IMR-90 (cell line): ENCODE measurements around the gene MYO3B.

Source experiments
- CHD1 ChIP-seq: IDR thresholded peaks from 2 replicates; pipeline ENCODE4 v1.6.1; 2012; ENCODE audit warnings: low read depth, low read length, improper control_type of control experiment
- MXI1 ChIP-seq: IDR thresholded peaks from 2 replicates; pipeline ENCODE4 v1.6.1; 2012; ENCODE audit warnings: low read depth, mild to moderate bottlenecking, low read length, moderate library complexity, borderline replicate concordance
- RFX5 ChIP-seq: IDR thresholded peaks from 2 replicates; pipeline ENCODE4 v1.8.0; 2012; ENCODE audit warnings: low read depth, mild to moderate bottlenecking, low read length, moderate library complexity
- TF ChIP-seq, protein P1 (sequence below): conservative IDR thresholded peaks from 2 replicates; pipeline ENCODE4 v1.5.1; 2012; ENCODE audit warnings: mild to moderate bottlenecking, low read depth, low read length, improper control_type of control experiment

GRCh38 chr2:170247333-170247732 lies 69.4 kb downstream of the MYO3B start:
- TF ChIP-seq RFX5 (no peak), MXI1 (no peak), CHD1 (no peak)
- TF ChIP-seq, protein P1, sequence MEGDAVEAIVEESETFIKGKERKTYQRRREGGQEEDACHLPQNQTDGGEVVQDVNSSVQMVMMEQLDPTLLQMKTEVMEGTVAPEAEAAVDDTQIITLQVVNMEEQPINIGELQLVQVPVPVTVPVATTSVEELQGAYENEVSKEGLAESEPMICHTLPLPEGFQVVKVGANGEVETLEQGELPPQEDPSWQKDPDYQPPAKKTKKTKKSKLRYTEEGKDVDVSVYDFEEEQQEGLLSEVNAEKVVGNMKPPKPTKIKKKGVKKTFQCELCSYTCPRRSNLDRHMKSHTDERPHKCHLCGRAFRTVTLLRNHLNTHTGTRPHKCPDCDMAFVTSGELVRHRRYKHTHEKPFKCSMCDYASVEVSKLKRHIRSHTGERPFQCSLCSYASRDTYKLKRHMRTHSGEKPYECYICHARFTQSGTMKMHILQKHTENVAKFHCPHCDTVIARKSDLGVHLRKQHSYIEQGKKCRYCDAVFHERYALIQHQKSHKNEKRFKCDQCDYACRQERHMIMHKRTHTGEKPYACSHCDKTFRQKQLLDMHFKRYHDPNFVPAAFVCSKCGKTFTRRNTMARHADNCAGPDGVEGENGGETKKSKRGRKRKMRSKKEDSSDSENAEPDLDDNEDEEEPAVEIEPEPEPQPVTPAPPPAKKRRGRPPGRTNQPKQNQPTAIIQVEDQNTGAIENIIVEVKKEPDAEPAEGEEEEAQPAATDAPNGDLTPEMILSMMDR = no peak
